Left ventricle myocardium inferior (tissue), 1 donor: ENCODE data around the gene PLCB1. TPM values are rescaled to one million over a fixed set of nuclear protein-coding genes. Genes with fewer than 3 reads are reported as not detected.

Experiments
- DNase-seq: peaks from one replicate; pipeline ENCODE4 v3.0.0-alpha.2; 2020
- H3K27ac ChIP-seq: fragments of 200-600 bp; replicated peaks from 2 replicates; pipeline ENCODE4 v1.8.0; 2021
- H3K27me3 ChIP-seq: fragments of 200-600 bp; 2 replicates; pipeline ENCODE4 v1.8.0; 2021; ENCODE audit warnings: low read depth
- H3K36me3 ChIP-seq: fragments of 200-600 bp; 2 replicates; pipeline ENCODE4 v1.8.0; 2021
- H3K4me1 ChIP-seq: fragments of 200-600 bp; 2 replicates; pipeline ENCODE4 v1.8.0; 2021
- H3K4me3 ChIP-seq: fragments of 200-600 bp; 2 replicates; pipeline ENCODE4 v1.8.0; 2021; ENCODE audit warnings: mild to moderate bottlenecking, moderate library complexity
- H3K9me3 ChIP-seq: fragments of 200-600 bp; replicated peaks from 2 replicates; pipeline ENCODE4 v1.8.0; 2021
- intact Hi-C: fragments of 100-400 bp; cut with micrococcal nuclease; formaldehyde crosslinking; loops from one replicate; pipeline ENCODE4 v1.11.0; 2022
- total RNA-seq: library from RNA; stranded (reverse); fragmentation: NEBNext Ultra II Directional; extraction: Animal tissue kit (Norgen Biotek cat#: 25700); gene quantifications from one replicate; pipeline ENCODE4 v1.2.1, GENCODE V29; 2021
- TF ChIP-seq, protein P1 (sequence below): fragments of 200-600 bp; IDR thresholded peaks from 2 replicates; pipeline ENCODE4 v1.8.0; 2021; ENCODE audit warnings: antibody characterized with exemption, mild to moderate bottlenecking, borderline replicate concordance
- donor health status: DM: no; HTN: yes; CAD: no; lungs with severe emphysema.

The PLCB1 gene
- total RNA-seq, 1 donor from 2014 or later = 6.0 TPM

DNA sequence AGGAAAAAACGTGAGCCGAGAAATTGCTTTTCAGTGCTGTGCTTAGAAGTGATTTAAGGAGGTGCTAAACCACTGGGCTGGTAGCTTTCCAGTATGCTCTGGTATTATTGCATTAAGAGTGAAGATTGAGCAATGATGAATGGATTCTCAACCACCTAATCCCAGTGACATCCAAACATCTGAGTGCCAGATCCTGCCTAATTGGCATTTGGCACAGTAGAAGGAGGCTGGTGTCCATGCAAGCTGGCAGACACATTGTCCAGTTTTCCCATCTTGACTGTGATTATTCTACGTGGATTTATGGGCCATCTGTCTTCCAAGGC is 538.8 kb downstream of the PLCB1 start:
- no peak overlapping the region for H3K4me3 ChIP-seq
- DNase-seq = no peak
- peak overlapping the region; percentile 47 for H3K27ac ChIP-seq
- intact Hi-C loops = no loop called here
- no peaks in the 10 kb centered on the region for H3K27me3 ChIP-seq
- H3K4me1 ChIP-seq = peaks cover 49% of the 10 kb centered on the region
- no peaks in the 10 kb centered on the region for H3K36me3 ChIP-seq
- no peaks in the 10 kb centered on the region for H3K9me3 ChIP-seq
- TF ChIP-seq, protein P1, sequence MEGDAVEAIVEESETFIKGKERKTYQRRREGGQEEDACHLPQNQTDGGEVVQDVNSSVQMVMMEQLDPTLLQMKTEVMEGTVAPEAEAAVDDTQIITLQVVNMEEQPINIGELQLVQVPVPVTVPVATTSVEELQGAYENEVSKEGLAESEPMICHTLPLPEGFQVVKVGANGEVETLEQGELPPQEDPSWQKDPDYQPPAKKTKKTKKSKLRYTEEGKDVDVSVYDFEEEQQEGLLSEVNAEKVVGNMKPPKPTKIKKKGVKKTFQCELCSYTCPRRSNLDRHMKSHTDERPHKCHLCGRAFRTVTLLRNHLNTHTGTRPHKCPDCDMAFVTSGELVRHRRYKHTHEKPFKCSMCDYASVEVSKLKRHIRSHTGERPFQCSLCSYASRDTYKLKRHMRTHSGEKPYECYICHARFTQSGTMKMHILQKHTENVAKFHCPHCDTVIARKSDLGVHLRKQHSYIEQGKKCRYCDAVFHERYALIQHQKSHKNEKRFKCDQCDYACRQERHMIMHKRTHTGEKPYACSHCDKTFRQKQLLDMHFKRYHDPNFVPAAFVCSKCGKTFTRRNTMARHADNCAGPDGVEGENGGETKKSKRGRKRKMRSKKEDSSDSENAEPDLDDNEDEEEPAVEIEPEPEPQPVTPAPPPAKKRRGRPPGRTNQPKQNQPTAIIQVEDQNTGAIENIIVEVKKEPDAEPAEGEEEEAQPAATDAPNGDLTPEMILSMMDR = no peak

DNA sequence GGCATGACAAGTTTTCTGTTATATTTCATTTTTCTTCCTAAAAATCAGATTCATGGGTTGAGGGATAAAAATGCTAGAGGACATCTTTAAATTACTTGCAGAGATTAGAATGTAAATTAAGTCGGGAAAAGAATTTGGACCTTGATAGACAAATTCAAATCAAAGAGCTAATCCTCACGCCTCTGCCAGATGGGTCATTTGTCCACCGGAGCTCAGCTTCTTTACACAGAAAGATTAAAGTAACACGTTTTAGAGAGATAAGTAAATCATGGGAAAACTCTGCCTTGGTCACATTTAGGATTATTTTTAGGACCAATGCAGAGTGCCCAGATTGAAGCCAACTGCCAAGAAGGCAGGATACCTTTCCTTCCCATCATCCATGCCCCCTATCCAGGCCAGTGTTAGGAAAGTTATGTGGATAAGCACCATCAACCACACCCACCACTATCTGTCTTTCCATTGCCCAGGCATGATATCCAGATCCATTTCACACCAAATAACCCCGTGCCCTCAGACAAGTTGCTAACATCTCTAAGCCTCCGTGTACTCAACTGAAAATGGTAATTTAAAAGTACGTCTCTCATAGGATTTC is 539.4 kb downstream of the PLCB1 start:
- intact Hi-C loops = no loop called here
- Histone ChIP-seq H3K27ac (peak overlapping the region; percentile 47), H3K27me3 (no peaks in the 10 kb centered on the region), H3K4me1 (peaks cover 49% of the 10 kb centered on the region), H3K4me3 (no peak overlapping the region), H3K9me3 (no peaks in the 10 kb centered on the region), H3K36me3 (no peaks in the 10 kb centered on the region)
- TF ChIP-seq, protein P1 = no peak
- no peak for DNase-seq

DNA sequence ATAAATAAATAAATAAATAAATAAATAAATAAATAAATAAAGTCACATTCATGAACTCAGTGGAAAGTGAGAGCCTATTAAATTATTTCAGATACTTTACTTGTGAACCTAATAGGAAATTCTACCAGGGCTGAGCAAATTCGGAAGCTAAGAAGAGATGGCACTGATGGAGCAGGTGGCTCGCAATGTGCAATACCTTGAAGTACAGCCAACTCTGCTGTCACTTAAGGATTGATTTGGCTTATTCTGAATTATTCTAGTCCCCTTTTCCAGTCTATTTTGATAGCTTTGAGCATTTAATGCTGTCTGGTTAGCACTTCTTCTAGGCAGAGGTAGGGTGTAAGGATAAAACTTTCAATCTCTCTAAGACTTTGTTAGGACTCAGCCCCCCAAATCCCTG is 541.0 kb downstream of the PLCB1 start:
- Histone ChIP-seq H3K27ac (no peak overlapping the region), H3K4me3 (no peak overlapping the region), H3K4me1 (peaks cover 36% of the 10 kb centered on the region), H3K27me3 (no peaks in the 10 kb centered on the region), H3K9me3 (peaks cover 10% of the 10 kb centered on the region), H3K36me3 (no peaks in the 10 kb centered on the region)
- no peak for DNase-seq
- intact Hi-C loops = no loop called here
- TF ChIP-seq, protein P1 = no peak

DNA sequence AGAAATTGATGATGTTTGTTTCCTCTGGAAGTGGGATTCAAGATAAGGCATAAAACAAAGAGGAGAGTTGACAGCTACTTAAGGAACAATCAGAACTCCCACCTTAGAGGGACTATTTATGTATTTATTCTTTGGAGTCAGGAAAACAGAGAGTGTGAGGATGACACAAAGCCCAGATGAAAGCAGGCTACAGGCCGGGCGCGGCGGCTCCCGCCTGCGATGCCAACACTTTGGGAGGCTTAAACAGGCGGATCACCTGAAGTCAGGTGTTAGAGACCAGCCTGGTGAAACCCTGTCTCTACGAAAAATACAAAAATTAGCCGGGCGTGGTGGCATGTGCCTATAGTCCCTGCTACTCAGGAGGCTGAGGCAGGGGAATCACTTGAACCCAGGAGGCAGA is 543.8 kb downstream of the PLCB1 start:
- intact Hi-C loops = no loop called here
- DNase-seq = no peak

DNA sequence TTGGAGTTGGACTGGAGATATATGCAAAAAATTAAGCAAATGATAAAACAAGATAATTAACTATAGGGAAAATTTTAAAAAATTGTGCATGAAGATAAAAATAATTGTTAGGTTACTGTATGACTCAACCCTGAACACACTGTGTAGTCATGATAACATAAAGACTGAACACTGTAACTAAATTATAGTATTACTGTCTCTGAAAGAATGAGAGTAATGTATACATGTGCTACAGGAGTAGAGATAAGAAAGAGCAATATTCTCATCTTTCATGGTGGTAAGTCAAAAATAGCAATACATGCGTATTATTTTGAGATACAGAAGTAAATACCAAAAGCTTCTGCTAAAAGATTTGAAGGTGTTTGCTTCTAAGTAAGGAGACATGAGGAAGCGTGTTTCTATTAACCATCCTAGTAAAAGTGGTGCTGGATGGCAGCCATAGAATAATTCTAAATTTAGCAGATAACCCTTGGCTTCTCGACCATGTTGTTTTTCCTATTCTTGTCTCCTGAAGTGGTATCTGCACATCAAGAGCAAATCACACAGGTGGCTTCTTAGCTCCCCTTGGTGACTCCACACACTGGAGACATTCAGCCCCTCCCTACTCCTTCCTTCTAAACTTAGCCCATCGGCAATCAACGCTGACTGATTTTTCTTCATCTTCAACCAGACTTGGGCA is 546.2 kb downstream of the PLCB1 start:
- intact Hi-C loops = no loop called here
- TF ChIP-seq, protein P1 = no peak
- Histone ChIP-seq H3K36me3 (no peaks in the 10 kb centered on the region), H3K27me3 (no peaks in the 10 kb centered on the region), H3K4me1 (peaks cover 5% of the 10 kb centered on the region), H3K9me3 (peaks cover 10% of the 10 kb centered on the region), H3K4me3 (no peak overlapping the region), H3K27ac (peak overlapping the region; percentile 13)
- no peak for DNase-seq

More for the DNA sequence above, 543.8 kb downstream of the PLCB1 start:
- no peaks in the 10 kb centered on the region for H3K27me3 ChIP-seq
- H3K4me1 ChIP-seq = peaks cover 18% of the 10 kb centered on the region
- H3K27ac ChIP-seq = no peak overlapping the region
- H3K9me3 ChIP-seq = peaks cover 10% of the 10 kb centered on the region
- no peaks in the 10 kb centered on the region for H3K36me3 ChIP-seq
- TF ChIP-seq, protein P1 = no peak
- H3K4me3 ChIP-seq = no peak overlapping the region
